Central memory CD8-positive, alpha-beta T cell (primary cell): Measurements from ENCODE around the gene MEN1.

Experiments used
- ATAC-seq: fragments of 150-1000 bp; cut with Tn5 transposase; replicated peaks from 2 replicates; pipeline ENCODE4 v1.10.0; 2022; ENCODE audit warnings: mild to moderate bottlenecking, moderate FRiP score, moderate number of reproducible peaks; ENCODE audit not compliant: poor library complexity, severe bottlenecking; ENCODE audit errors: extremely low read depth
- DNase-seq, 2 donors: peaks; one replicate each; pipeline ENCODE4 v3.0.0; 2021; ENCODE audit warnings: low spot score in 2 of 2
- H3K27ac Mint-ChIP-seq: one replicate; pipeline ENCODE4 v1.8.0; 2022; ENCODE audit warnings: low read depth, mild to moderate bottlenecking, moderate library complexity, mixed read lengths
- H3K27me3 Mint-ChIP-seq: one replicate; pipeline ENCODE4 v1.8.0; 2022; ENCODE audit warnings: mixed read lengths
- H3K36me3 Mint-ChIP-seq: one replicate; pipeline ENCODE4 v1.8.0; 2022; ENCODE audit warnings: mild to moderate bottlenecking, moderate library complexity, mixed read lengths; ENCODE audit not compliant: insufficient read depth
- H3K4me1 Mint-ChIP-seq: one replicate; pipeline ENCODE4 v1.8.0; 2022; ENCODE audit warnings: mixed read lengths
- H3K4me3 Mint-ChIP-seq: one replicate; pipeline ENCODE4 v1.8.0; 2022; ENCODE audit warnings: mild to moderate bottlenecking, moderate library complexity, mixed read lengths
- H3K9me3 Mint-ChIP-seq: one replicate; pipeline ENCODE4 v1.8.0; 2022; ENCODE audit warnings: mixed read lengths

MEN1 gene

GRCh38 chr11:64754124-64754918, 56.0 kb downstream of the MEN1 start:
- H3K9me3 Mint-ChIP-seq: no peaks in the 10 kb centered on the region
- ATAC-seq: no peak
- no peak for DNase-seq
- H3K36me3 Mint-ChIP-seq: peaks cover 25% of the 10 kb centered on the region
- no peak overlapping the region for H3K4me3 Mint-ChIP-seq
- no peaks in the 10 kb centered on the region for H3K27me3 Mint-ChIP-seq
- H3K4me1 Mint-ChIP-seq: peaks cover 13% of the 10 kb centered on the region
- H3K27ac Mint-ChIP-seq: peak overlapping the region; percentile 49
